BLaER1 treated with 17β-estradiol and CSF1 and Interleukin-3, amounts not matched to agents 10 nM and 100 nM (cell line): ENCODE measurements around the gene CEACAM4.

ENCODE experiments used
- H3K27ac ChIP-seq, 11 experiments: shearing (Covaris generic); formaldehyde crosslinking; 2 replicates each; pipeline ENCODE4 v1.8.1; 2022
- H3K27me3 ChIP-seq, 11 experiments: shearing (Covaris generic); formaldehyde crosslinking; 2 replicates each; pipeline ENCODE4 v1.8.1; 2022
- H3K36me3 ChIP-seq, 11 experiments: shearing (Covaris generic); formaldehyde crosslinking; 2 replicates each; pipeline ENCODE4 v1.8.1; 2022
- H3K4me1 ChIP-seq, 10 experiments: shearing (Covaris generic); formaldehyde crosslinking; 2 replicates each; pipeline ENCODE4 v1.8.1; 2022
- H3K4me2 ChIP-seq, 11 experiments: shearing (Covaris generic); formaldehyde crosslinking; 2 replicates each; pipeline ENCODE4 v1.8.1; 2022
- H3K4me3 ChIP-seq, 10 experiments: shearing (Covaris generic); formaldehyde crosslinking; 2 replicates each; pipeline ENCODE4 v1.8.1; 2022
- H3K9ac ChIP-seq, 11 experiments: shearing (Covaris generic); formaldehyde crosslinking; 2 replicates each; pipeline ENCODE4 v1.8.1; 2022
- H3K9me3 ChIP-seq, 11 experiments: shearing (Covaris generic); formaldehyde crosslinking; replicated peaks in 1 of 11; 2 replicates each; pipeline ENCODE4 v1.8.1; 2022
- H4K20me1 ChIP-seq, 11 experiments: shearing (Covaris generic); formaldehyde crosslinking; 2 replicates each; pipeline ENCODE4 v1.8.1; 2022
- Cebpa-rat ChIP-seq, 11 experiments: shearing (Covaris generic); IDR thresholded peaks; 2 replicates each; pipeline ENCODE4 v1.8.1; 2022

CEACAM4 gene

GRCh38 chr19:41616792-41617621 lies 9.9 kb downstream of the CEACAM4 start:
- no peaks in the 10 kb centered on the region; a peak in 1 of 22 replicates for H3K27me3 ChIP-seq
- H4K20me1 ChIP-seq = peaks cover 0 to 6% (median 0%) of the 10 kb centered on the region in 11 experiments; a peak in 2 of 22 replicates
- H3K9me3 ChIP-seq = peaks cover 0 to 12% (median 0%) of the 10 kb centered on the region in 11 experiments; a peak in 5 of 22 replicates
- TF ChIP-seq Cebpa-rat (IDR thresholded peaks at IDR 0.05) = peak in 10 of 11 experiments; percentile 25 to 93 (median 86); a peak in 16 of 22 replicates
- H3K4me2 ChIP-seq = peak overlapping the region in 9 of 11 experiments; percentile 27 to 100 (median 86); a peak in 15 of 22 replicates
- H3K9ac ChIP-seq = peak overlapping the region in 4 of 11 experiments; percentile 43 to 58 (median 52); a peak in 5 of 22 replicates
- H3K4me3 ChIP-seq = no peak overlapping the region
- no peaks in the 10 kb centered on the region for H3K36me3 ChIP-seq
- peaks cover 17 to 80% (median 69%) of the 10 kb centered on the region in 10 experiments for H3K4me1 ChIP-seq
- H3K27ac ChIP-seq = peak overlapping the region in 7 of 11 experiments; percentile 34 to 89 (median 82); a peak in 13 of 22 replicates

- Histone ChIP-seq H3K4me3 (no peak overlapping the region), H4K20me1 (peaks cover 0 to 6% (median 0%) of the 10 kb centered on the region in 11 experiments; a peak in 2 of 22 replicates), H3K4me1 (peaks cover 17 to 62% (median 51%) of the 10 kb centered on the region in 10 experiments), H3K9me3 (peaks cover 0 to 12% (median 0%) of the 10 kb centered on the region in 11 experiments; a peak in 5 of 22 replicates), H3K9ac (no peak overlapping the region), H3K36me3 (no peaks in the 10 kb centered on the region), H3K27me3 (no peaks in the 10 kb centered on the region; a peak in 1 of 22 replicates), H3K27ac (peak overlapping the region in 5 of 11 experiments; percentile 64 to 89 (median 86); a peak in 6 of 22 replicates), H3K4me2 (peak overlapping the region in 7 of 11 experiments; percentile 85 to 100 (median 90); a peak in 12 of 22 replicates)
- TF ChIP-seq Cebpa-rat (IDR thresholded peaks at IDR 0.05) = no peak
These were observed 11.7 kb downstream of the CEACAM4 start for GRCh38 chr19:41615207-41615606.

- Histone ChIP-seq H3K9me3 (peaks cover 0 to 16% (median 0%) of the 10 kb centered on the region in 11 experiments; a peak in 5 of 22 replicates), H3K4me2 (peak overlapping the region in 3 of 11 experiments; percentile 23 to 56 (median 37); a peak in 5 of 22 replicates), H3K4me1 (peaks cover 0 to 34% (median 24%) of the 10 kb centered on the region in 10 experiments; a peak in 16 of 20 replicates), H3K27me3 (no peaks in the 10 kb centered on the region), H3K9ac (no peak overlapping the region), H3K4me3 (no peak overlapping the region), H3K36me3 (no peaks in the 10 kb centered on the region), H3K27ac (peak overlapping the region in 1 of 11 experiments; percentile 1; a peak in 1 of 22 replicates), H4K20me1 (peaks cover 0 to 3% (median 0%) of the 10 kb centered on the region in 11 experiments; a peak in 1 of 22 replicates)
- TF ChIP-seq Cebpa-rat (IDR thresholded peaks at IDR 0.05) = peak in 8 of 11 experiments; percentile 20 to 65 (median 50); a peak in 6 of 22 replicates
These were observed 14.4 kb downstream of the CEACAM4 start for GRCh38 chr19:41612483-41612882.

GRCh38 chr19:41610789-41611188 lies 16.1 kb downstream of the CEACAM4 start:
- no peak for TF ChIP-seq Cebpa-rat (IDR thresholded peaks at IDR 0.05)
- H3K27me3 ChIP-seq = no peaks in the 10 kb centered on the region

GRCh38 chr19:41607668-41608067 lies 19.2 kb downstream of the CEACAM4 start:
- no peaks in the 10 kb centered on the region for H4K20me1 ChIP-seq
- no peak for TF ChIP-seq Cebpa-rat (IDR thresholded peaks at IDR 0.05)
- peaks cover 0 to 6% (median 0%) of the 10 kb centered on the region in 11 experiments; a peak in 2 of 22 replicates for H3K9me3 ChIP-seq
- no peak overlapping the region for H3K4me3 ChIP-seq
- peaks cover 0 to 6% (median 0%) of the 10 kb centered on the region in 10 experiments; a peak in 5 of 20 replicates for H3K4me1 ChIP-seq
- H3K4me2 ChIP-seq = no peak overlapping the region
- no peaks in the 10 kb centered on the region for H3K36me3 ChIP-seq
- H3K27ac ChIP-seq = no peak overlapping the region
- no peak overlapping the region for H3K9ac ChIP-seq
- H3K27me3 ChIP-seq = no peaks in the 10 kb centered on the region

More at GRCh38 chr19:41610789-41611188, 16.1 kb downstream of the CEACAM4 start:
- Histone ChIP-seq H3K36me3 (no peaks in the 10 kb centered on the region), H3K27ac (no peak overlapping the region), H4K20me1 (no peaks in the 10 kb centered on the region), H3K9me3 (peaks cover 0 to 16% (median 0%) of the 10 kb centered on the region in 11 experiments; a peak in 5 of 22 replicates), H3K4me3 (no peak overlapping the region), H3K4me1 (peaks cover 0 to 18% (median 7%) of the 10 kb centered on the region in 10 experiments; a peak in 15 of 20 replicates), H3K4me2 (no peak overlapping the region), H3K9ac (no peak overlapping the region)

- Histone ChIP-seq H3K9ac (no peak overlapping the region), H4K20me1 (no peaks in the 10 kb centered on the region; a peak in 1 of 22 replicates), H3K9me3 (0 out of 22 replicates have a peak, but pooled peaks cover 0 to 5% (median 0%) of the 10 kb centered on the region in 11 experiments), H3K27me3 (no peaks in the 10 kb centered on the region), H3K27ac (no peak overlapping the region), H3K4me1 (no peaks in the 10 kb centered on the region), H3K4me3 (no peak overlapping the region), H3K4me2 (no peak overlapping the region), H3K36me3 (no peaks in the 10 kb centered on the region)
- no peak for TF ChIP-seq Cebpa-rat (IDR thresholded peaks at IDR 0.05)
These were observed 20.5 kb downstream of the CEACAM4 start for GRCh38 chr19:41606215-41606837.

GRCh38 chr19:41604831-41605230 lies 22.0 kb downstream of the CEACAM4 start:
- no peak for TF ChIP-seq Cebpa-rat (IDR thresholded peaks at IDR 0.05)
- Histone ChIP-seq H3K27me3 (no peaks in the 10 kb centered on the region), H3K4me1 (no peaks in the 10 kb centered on the region)

GRCh38 chr19:41601771-41602170 lies 25.1 kb downstream of the CEACAM4 start:
- TF ChIP-seq Cebpa-rat (IDR thresholded peaks at IDR 0.05) = no peak
- Histone ChIP-seq H3K9ac (no peak overlapping the region), H3K27me3 (no peaks in the 10 kb centered on the region), H3K36me3 (no peaks in the 10 kb centered on the region), H4K20me1 (no peaks in the 10 kb centered on the region; a peak in 1 of 22 replicates), H3K27ac (no peak overlapping the region), H3K4me1 (peaks cover 0 to 9% (median 0%) of the 10 kb centered on the region in 10 experiments; a peak in 4 of 20 replicates), H3K9me3 (no peaks in the 10 kb centered on the region), H3K4me2 (no peak overlapping the region), H3K4me3 (no peak overlapping the region)

More at GRCh38 chr19:41604831-41605230, 22.0 kb downstream of the CEACAM4 start:
- no peaks in the 10 kb centered on the region; a peak in 1 of 22 replicates for H4K20me1 ChIP-seq
- no peak overlapping the region for H3K4me2 ChIP-seq
- no peaks in the 10 kb centered on the region for H3K36me3 ChIP-seq
- no peak overlapping the region for H3K4me3 ChIP-seq
- 0 out of 22 replicates have a peak, but pooled peaks cover 0 to under 1% (median 0%) of the 10 kb centered on the region in 11 experiments for H3K9me3 ChIP-seq
- no peak overlapping the region for H3K9ac ChIP-seq
- no peak overlapping the region for H3K27ac ChIP-seq
